HG03139 (cell line): ENCODE results near the gene HOXD11.

Source experiments
- ATAC-seq: cut with Tn5 transposase; IDR thresholded peaks from one replicate; pipeline ENCODE4 v1.9.1; 2021; ENCODE audit not compliant: unreplicated experiment

HOXD11 gene

DNA sequence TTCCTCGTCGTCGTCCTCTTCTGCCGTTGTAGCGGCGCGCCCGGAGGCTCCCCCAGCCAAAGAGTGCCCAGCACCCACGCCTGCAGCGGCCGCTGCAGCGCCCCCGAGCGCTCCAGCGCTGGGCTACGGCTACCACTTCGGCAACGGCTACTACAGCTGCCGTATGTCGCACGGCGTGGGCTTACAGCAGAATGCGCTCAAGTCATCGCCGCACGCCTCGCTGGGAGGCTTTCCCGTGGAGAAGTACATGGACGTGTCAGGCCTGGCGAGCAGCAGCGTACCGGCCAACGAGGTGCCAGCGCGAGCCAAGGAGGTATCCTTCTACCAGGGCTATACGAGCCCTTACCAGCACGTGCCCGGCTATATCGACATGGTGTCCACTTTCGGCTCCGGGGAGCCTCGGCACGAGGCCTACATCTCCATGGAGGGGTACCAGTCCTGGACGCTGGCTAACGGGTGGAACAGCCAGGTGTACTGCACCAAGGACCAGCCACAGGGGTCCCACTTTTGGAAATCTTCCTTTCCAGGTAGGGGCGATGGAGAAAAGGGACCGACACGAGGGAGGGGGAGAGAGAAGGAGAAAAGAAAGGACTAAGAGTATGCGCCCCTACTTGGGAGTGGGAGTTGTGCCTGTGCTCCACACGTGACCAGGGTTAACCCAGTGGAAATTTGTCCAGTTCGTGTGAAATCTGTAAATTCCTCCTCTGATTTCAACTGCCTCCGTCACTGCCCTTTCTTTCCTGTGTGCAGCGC, 13.8 kb upstream of the HOXD11 start:
- ATAC-seq: no peak

DNA sequence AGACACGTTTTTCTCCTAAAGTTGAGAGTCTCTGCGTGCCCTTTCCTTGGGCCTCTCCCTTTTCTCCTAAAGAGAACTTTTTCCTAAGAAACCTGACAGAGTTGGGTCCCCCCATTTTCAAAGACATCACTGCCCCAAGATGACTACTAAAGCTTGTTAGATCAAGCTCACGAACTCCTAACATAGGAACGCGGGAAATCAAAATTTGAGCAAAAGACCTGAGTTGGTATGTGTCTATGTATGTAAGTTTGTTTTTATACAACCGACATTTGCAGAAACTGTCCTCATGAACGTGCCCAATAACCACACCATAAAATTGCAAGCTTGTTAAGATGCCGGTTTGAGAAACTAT, 13.2 kb upstream of the HOXD11 start:
- no peak for ATAC-seq

DNA sequence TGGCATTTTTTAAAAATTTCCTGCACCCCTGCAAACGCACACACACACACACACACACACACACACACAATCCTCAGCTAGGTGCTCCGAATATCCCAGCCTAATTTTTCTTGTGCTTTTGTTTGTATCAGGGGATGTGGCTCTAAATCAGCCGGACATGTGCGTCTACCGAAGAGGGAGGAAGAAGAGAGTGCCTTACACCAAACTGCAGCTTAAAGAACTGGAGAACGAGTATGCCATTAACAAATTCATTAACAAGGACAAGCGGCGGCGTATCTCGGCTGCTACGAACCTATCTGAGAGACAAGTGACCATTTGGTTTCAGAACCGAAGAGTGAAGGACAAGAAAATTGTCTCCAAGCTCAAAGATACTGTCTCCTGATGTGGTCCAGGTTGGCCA, 12.7 kb upstream of the HOXD11 start:
- no peak for ATAC-seq

DNA sequence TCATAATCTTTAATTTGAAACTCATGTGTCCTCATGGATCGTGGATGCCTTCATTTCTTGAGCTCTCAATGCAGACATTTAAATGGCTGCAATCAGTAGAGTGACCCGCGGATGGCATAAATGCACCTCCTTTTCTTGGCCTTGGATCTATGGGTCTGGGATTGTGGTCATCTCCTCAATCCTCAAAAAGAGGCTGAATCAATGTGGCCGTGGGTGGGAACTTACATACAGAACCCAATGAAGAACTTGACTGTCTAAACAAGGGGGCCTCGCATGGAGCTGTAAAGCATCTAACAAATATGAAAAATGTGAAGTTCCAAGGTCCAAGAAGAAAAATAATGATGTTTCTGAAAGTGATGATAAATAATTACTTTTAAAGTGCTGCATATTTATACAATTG, 11.7 kb upstream of the HOXD11 start:
- no peak for ATAC-seq

DNA sequence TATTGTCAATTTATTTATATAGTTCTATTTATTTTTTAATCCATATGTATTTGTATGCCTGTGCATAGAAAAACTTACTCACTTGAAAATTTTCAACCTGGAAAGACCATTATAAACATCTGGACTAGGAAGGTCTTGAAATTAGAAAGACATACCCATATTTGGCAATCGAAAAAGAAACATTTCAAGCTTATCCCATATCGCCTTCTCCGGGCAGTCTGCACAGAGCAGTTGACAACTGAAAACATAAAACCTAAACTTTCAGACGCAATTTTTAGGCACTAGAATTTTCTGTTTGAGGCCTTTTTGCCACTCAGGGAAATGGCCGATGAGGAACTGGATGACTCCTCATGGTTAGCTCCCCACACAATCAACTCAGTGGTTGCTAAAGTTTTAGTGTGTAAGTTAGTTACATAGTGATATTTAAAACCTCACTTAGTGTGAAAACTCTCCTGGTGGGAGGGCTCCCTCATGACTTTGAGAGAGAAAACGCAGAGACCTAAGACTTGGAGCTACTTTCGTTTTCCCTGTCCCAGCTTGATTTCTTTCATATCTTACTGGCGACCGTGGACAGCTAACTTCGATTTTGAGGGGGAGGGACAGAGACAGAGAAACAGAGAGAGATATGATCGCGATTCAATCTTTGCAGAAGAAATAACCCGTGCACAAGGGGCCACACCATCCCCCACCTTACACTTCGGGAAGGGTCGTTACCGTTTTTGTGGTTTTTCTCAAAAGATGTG, 10.7 kb upstream of the HOXD11 start:
- ATAC-seq: no peak

DNA sequence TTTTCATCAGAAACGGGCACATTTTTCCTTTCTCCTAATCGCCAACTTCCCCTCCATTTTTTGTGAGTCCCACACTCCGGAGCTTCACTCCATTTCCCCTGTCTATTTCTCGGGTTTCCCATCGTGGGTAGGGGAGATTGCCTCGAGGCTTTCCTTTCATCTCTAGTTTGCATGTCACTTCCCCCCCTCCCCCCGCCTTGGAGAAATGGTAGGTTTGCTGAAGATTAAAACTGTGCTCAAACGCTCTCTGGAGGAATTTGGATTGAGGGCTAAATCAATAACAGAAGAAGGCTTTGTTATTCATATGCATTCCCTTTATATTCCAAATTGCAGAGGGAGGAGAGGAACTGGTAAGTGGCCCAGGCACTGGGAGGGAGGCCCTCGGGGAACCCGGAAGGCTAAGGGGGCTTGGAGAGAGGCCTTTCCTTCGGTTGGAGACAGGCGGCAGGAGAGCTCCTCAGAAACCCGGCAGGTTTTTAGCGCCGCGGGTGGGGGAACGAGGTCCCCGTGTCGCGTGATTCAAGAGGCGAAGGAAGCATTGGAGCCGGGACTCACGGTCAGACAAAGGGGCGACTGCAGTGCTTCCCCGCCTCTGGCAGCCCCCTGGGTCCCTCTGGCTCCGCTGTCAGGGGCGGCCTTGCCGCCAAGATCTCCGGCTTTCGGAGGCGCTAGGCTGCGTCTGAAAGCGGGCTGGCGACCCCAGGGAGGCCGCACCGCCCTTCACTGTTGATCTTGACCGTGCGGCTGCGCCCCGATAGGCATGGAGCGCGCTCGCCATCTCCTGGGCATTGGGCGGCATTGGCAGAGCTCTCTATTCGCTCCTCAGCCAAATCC, 9.9 kb upstream of the HOXD11 start:
- peak; percentile 85 for ATAC-seq

DNA sequence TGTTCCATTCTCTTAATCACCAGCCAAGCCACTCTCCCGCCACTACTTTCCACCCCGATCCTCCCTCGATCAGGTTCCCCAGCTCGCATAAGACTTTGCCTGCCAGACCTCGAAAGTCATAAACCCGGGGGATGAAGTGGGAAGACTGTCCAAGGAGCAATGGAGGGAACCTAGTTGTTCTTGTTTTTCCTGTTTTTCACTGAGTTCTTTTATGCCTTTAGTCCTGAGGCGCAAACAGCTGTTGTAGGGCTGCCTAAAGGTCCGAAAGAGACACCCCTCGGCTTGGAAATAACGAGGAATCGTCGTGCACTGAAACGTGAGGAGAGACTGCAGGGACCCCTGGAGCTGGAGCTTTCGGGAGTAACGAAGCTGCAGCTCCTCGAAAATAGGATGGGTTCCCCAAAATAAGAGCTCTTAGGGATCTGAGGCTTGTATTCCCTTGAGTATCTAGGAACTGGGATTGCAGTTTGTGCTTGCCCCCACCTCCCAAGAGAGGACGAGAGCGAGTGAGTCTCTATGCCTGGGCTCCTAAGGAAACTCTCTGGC, 9.2 kb upstream of the HOXD11 start:
- ATAC-seq: no peak

DNA sequence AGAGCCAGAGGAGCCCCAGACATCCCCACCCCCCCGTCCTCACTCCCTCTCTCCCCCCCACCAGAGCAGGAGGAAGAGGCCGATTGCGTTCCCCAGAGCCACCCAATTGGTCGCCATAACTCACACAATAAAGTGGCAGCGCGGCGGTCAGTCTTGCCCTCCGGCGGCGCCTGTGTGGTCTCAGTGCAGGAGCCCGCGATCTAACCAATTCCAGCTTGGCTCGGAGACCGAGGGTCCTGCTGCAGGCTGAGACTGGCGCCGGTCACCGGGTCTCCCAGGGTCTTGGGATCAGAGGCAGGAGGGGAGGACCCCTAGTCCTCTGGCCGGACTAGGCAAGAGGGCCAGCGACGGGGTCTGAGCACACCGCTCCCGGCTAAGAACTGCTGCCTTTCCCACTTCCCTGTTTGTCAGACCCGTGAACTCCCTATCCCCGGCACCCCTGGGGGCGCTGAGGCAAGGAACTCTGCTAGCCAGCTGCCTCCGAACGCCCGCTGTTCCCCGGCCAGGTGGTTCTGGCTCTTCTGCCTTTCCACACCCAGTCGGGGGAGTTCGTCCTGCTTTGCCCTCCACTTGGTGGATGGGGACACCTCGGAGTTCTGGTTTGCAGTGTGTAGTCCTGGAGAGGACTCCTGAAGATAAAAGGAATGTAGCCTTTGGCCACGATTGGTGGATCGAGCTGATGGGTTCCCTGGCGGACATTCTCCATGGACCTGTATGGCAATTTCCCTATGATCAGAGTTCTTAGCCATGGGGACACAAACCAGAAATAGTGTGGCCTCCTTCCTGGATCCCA, 8.5 kb upstream of the HOXD11 start:
- ATAC-seq: no peak

DNA sequence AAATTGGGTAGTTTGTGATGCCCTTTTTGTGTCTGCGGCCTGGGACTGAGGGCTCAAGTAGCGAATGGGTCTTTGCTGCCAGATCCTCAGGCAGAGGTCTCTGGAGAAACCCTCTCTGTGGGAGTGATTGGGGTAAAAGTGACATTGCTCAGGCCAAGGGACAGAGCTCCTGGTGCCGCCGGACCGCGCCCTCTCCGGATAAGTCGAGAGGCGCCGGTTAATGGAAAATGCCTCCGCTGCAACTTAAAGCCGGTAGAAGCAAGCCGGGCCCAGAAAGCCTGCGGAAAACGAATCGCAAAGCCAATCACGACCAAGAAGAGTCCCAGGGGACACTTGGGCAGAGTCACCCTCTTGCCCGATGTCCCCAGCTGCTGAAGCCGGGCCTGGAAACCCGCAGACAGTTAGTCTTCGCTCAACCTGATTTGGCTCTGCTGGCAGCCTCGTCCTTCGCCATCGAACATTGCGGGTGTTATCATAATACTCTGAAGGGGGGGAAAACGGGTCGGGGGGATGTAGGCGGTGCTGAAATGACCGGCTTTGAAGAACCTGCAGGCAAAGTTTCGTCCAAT, 7.8 kb upstream of the HOXD11 start:
- ATAC-seq: no peak

DNA sequence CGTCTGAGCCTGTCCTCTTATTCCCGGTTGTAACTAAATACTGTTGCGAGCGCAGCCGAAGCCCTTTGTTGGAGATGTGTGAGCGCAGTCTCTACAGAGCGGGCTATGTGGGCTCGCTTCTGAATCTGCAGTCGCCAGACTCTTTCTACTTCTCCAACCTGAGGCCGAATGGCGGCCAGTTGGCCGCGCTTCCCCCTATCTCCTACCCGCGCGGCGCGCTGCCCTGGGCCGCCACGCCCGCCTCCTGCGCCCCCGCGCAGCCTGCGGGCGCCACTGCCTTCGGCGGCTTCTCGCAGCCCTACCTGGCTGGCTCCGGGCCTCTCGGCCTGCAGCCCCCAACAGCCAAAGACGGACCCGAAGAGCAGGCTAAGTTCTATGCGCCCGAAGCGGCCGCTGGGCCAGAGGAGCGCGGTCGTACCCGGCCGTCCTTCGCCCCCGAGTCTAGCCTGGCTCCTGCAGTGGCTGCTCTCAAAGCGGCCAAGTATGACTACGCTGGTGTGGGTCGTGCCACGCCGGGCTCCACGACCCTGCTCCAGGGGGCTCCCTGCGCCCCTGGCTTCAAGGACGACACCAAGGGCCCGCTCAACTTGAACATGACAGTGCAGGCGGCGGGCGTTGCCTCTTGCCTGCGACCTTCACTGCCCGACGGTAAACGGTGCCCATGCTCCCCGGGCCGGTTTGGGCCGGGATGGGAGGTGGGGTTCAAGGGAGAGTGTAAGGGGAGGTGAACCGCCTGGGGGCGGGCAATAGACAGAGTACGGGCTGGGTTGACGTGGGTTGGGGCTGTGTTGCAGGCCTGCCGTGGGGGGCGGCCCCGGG, 7.1 kb upstream of the HOXD11 start, which contains the start of gene HOXD12:
TSS of gene HOXD12 (plus strand) at position 68 of the 819 bp plus-strand sequence. CDS start at position 75, 7 bp downstream.
- no peak for ATAC-seq

DNA sequence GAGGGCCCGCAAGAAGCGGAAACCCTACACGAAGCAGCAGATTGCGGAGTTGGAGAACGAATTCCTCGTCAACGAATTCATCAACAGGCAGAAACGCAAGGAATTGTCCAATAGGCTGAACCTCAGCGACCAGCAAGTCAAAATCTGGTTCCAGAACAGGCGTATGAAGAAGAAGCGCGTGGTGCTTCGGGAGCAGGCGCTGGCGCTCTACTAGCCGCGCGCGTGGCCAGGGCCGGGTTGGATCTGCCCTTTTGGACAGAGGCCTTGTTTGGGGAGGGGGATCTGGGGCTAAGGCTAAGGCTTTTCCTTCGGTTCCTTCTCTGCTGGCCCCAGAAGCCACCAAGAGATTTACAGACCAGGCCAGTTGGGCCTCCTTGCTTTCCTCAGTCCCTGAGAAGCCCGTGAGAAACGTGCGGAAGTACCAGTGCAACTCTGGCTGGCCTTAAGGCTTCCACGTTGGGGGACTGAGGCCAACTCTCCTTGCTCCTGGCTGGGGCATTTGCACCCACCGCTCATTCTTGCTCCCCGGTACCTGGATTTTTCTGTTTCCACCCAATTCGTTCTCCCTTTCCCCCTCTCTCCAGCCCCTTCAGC, 6.4 kb upstream of the HOXD11 start:
- ATAC-seq: no peak

DNA sequence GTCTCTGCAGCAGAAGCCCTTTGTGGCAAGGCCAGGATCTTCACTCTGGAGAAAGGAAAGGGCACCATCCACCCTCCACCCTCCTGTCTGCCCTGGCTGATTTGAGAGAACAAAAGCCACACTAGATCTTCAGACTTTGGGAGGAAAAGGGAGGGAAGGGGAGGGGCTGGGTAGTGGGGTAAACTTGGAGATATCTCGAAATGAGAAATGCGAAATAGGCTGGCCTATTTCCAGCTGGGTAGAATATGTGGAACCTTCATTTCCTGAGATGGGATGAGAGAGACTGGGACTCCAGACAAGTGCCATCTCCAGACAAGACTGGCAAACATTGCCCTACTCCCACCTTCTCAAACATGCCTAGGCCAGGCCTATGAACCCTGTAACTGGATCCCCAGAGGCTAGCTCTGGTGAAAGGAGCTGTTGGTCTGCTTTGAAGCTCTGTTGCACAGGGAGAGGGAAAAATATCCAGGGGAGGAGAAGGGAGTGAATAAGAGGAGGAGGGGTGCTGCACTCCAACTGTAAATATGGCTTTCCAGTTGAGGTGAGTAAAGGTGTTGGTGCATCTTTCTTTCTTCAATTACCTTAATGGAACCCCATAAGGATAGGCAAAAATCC, 5.8 kb upstream of the HOXD11 start:
- ATAC-seq: no peak

DNA sequence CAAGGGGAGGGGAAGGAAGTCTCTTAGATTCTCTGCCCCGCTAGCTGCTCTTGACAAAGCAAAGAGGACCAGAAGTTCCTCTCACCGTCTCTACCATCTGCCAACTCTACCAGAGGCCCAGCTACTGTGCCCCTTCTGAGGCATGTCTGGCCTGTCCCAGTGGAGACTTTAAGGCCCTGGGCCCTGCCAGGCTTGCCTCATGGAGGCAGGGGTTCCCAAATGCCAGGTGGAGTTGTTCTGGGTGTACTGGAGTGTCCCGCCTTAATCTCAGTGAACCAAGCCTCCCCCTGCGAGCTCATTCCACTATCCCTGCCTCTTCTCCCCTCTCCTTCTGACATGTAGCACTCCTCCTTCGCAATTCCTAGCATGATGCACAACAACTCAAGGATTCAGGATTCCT, 5.2 kb upstream of the HOXD11 start:
- ATAC-seq: no peak

DNA sequence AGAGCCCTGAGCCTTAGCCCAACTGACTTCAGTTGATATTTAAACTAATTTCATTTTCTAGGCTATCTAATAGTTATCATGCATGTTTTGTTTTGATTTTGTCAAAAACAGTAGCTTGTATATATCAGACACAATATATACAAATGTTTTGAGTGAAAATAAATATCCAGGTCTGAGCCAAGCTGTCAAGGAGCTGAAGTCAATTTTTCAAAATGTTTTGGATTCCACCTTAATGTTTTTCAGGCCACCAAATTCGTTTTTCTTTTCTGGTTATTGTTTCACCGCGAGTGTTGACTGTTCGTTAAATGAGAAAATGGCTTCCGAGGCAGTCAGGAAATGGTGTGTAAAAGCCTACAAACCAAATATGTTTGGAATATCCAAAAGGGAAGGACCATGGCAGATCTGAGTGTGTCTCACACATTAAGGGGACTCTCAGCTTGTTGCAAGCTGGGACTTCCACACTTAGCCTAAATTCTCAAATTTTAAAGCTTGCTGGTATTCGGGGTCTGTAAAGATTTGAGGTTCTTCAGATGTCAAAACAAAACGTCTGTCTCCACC, 4.7 kb upstream of the HOXD11 start:
- no peak for ATAC-seq

DNA sequence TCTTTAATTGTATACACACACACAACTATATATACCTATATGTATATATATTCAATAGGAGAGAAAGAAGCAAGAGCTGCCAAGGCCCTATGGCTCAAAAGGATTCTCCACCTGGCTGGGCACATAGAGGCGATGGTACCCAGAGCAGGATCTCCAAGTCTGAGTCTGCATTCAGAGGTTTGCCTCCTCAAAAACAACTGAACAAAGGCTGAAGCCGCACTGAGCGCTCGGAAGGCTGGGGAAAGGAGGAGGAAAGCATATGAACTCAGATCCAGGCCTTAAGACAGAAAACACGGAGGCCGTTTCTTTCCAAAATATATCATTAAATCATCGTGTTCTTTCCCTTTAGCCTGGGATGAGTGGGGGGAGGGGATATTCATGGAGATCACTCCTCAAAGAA, 3.9 kb upstream of the HOXD11 start:
- ATAC-seq: no peak

DNA sequence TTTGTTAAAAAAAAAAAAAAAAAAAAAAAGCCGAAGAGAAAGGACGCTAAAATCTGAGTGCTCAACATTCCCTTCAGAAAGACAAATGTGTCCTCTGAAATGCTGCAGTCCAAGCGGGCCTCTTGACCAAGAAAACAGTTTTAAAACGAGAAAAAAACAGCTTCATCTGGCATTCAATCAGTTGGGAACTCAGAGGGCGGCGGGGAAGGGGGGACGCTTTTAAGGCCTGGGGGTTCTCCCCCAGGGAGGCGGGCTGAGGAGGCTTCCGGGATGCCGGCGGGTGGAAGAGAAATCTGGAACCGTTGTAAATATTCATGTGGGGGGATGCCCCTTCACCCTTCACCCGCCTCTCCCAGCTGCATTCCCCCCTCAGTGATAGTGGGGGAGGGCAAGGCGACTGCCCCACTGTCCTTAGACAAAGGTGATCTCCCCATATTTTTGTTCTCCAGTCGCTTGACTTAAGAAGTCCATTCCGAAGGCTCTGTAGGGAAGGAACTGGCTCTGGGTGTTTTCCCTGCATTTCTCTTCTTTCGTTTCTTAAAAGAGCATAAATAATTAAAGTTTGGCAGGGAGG, 3.3 kb upstream of the HOXD11 start:
- no peak for ATAC-seq

DNA sequence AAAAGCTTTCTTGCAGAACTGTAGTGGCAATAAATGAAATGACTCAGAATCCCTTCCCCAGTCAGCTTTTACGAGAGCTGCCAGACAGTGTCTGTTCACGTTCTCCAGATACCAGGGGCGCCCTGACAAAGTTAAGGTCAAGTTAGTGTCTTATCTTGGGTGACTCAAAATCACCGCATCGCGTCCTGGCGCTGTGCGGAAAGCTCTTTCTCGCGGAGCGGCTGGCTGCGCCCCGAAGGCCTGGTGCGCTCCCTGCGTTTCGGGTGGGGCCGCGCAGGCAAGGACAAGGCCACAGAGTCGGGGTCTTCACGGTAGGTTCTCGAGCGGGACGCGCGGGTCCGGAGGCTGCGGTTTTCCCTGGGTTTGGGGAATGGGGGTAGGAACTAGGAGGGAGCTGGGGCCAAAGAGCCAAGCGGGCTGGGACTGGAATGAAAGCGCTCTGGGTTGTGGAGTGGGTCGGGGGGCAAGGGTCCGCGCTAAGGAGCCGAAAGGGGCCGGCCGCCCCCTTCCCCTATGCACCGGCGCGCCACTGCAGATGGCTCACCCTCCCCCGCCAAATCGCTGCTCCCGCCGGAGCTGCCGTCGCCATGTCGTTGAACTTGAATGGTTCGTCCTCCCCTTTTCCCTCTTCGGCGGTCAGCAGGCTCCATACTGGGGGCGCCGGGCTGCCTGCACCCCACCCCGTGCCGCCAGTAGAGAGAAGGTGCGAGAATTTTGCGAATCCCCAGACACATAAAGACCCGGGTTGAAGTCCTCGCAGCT, 2.6 kb upstream of the HOXD11 start:
- ATAC-seq: no peak
